ENCODE measurements around the gene OSBPL10. TPM values are rescaled to one million over a fixed set of nuclear protein-coding genes. Genes with fewer than 3 reads are reported as not detected.

Gene OSBPL10
- total RNA-seq, 1 donor from 2014 or later = 52.7 TPM

- no peak overlapping the region for H3K4me2 ChIP-seq (ENCODE audit: low read length)
- no peak overlapping the region for H3K4me3 ChIP-seq (ENCODE audit: insufficient read depth, low read depth, low read length)
- DNase-seq (ENCODE audit: low read depth) (no peak), FAIRE-seq (no peak)
- Mint-ChIP-seq H3K27me3 (ENCODE audit: low read depth, unreplicated experiment) (no peaks in the 10 kb centered on the region), H3K9me3 (ENCODE audit: unreplicated experiment) (peaks cover 3% of the 10 kb centered on the region), H3K4me1 (ENCODE audit: low read depth, unreplicated experiment) (peaks cover 6% of the 10 kb centered on the region), H3K4me3 (ENCODE audit: unreplicated experiment) (no peak overlapping the region), H3K36me3 (ENCODE audit: low read depth, unreplicated experiment) (peaks cover 31% of the 10 kb centered on the region), H3K27ac (ENCODE audit: unreplicated experiment) (no peak overlapping the region)
- no peak overlapping the region for H3K27ac ChIP-seq (ENCODE audit: low read depth, low read length)
- no peaks in the 10 kb centered on the region for H3K4me1 ChIP-seq (ENCODE audit: insufficient read depth, low read length)
- no peak overlapping the region for H2AFZ ChIP-seq (ENCODE audit: low read depth, low read length)
- no peaks in the 10 kb centered on the region for H3K79me2 ChIP-seq (ENCODE audit: insufficient read depth, low read length)
- no peak for TF ChIP-seq EZH2 (IDR thresholded peaks at IDR 0.05; ENCODE audit: insufficient read depth, low read length)
- TF ChIP-seq CTCF (IDR thresholded peaks at IDR 0.05; ENCODE audit: insufficient read depth, low read depth, low read length) = no peak
- H4K20me1 ChIP-seq (ENCODE audit: insufficient read depth, low read length) = no peaks in the 10 kb centered on the region
- no peaks in the 10 kb centered on the region for H3K27me3 ChIP-seq (ENCODE audit: insufficient read depth, low read length)
- H3K9me3 ChIP-seq (ENCODE audit: insufficient read depth, low read depth, low read length) = no peaks in the 10 kb centered on the region
- no peak overlapping the region for H3K9ac ChIP-seq (ENCODE audit: low read length)
- H3K36me3 ChIP-seq (ENCODE audit: insufficient read depth, low read length) = no peaks in the 10 kb centered on the region
Observed at GRCh38 chr3:31687020-31687802, 293.9 kb downstream of the OSBPL10 start.

DNA sequence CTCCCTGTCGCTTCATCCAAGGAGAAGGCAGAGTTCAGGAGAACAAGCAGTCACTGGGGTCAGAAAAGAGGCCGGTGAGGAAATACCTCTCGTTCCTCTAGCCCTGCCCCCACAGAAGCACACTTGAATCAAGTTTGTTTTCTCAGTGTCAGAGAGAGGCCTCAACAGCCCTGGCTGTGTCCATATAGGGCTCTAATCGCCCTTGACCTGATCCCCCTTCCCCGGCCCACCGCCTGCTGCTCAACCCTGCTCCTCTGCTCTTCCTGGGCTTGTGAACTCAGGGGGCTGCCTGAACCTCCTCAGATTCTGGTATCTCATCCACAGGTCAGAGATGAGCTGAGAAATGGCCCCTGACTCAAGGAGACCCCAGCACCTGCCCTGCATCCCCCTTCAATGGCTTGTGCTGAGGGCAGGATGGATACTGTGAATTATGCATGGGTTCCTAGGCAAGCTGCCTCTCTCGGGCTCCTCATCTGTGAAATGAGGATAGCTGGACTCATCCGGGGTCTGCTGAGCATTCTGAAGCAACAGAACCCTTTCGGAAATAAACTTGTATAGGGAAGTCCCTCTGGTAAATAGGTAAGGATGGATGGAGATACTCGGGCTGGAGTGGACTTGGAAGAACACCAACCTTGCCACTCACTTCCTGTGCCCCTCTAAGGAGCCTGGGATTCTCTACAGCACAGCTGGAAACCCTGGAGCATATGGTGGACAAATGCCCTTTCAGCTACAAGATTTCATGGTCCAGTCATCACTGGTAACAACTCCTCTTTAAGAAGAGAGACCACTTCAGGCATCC is 300.8 kb downstream of the OSBPL10 start:
- Histone ChIP-seq H3K9ac (ENCODE audit: low read length) (no peak overlapping the region), H3K9me3 (ENCODE audit: insufficient read depth, low read depth, low read length) (no peaks in the 10 kb centered on the region), H3K4me2 (ENCODE audit: low read length) (peak overlapping the region; percentile 9), H3K27me3 (ENCODE audit: insufficient read depth, low read length) (no peaks in the 10 kb centered on the region), H2AFZ (ENCODE audit: low read depth, low read length) (no peak overlapping the region), H4K20me1 (ENCODE audit: insufficient read depth, low read length) (no peaks in the 10 kb centered on the region), H3K36me3 (ENCODE audit: insufficient read depth, low read length) (no peaks in the 10 kb centered on the region), H3K4me1 (ENCODE audit: insufficient read depth, low read length) (peaks cover 3% of the 10 kb centered on the region), H3K4me3 (ENCODE audit: insufficient read depth, low read depth, low read length) (no peak overlapping the region), H3K79me2 (ENCODE audit: insufficient read depth, low read length) (no peaks in the 10 kb centered on the region), H3K27ac (ENCODE audit: low read depth, low read length) (no peak overlapping the region)
- no peak overlapping the region for H3K4me3 Mint-ChIP-seq (ENCODE audit: unreplicated experiment)
- peaks cover 27% of the 10 kb centered on the region for H3K4me1 Mint-ChIP-seq (ENCODE audit: low read depth, unreplicated experiment)
- H3K27me3 Mint-ChIP-seq (ENCODE audit: low read depth, unreplicated experiment) = no peaks in the 10 kb centered on the region
- DNase-seq (ENCODE audit: low read depth) = no peak
- no peak for FAIRE-seq
- no peaks in the 10 kb centered on the region for H3K9me3 Mint-ChIP-seq (ENCODE audit: unreplicated experiment)
- H3K27ac Mint-ChIP-seq (ENCODE audit: unreplicated experiment) = peak overlapping the region; percentile 60
- TF ChIP-seq EZH2 (IDR thresholded peaks at IDR 0.05; ENCODE audit: insufficient read depth, low read length) (no peak), CTCF (IDR thresholded peaks at IDR 0.05; ENCODE audit: insufficient read depth, low read depth, low read length) (no peak)
- H3K36me3 Mint-ChIP-seq (ENCODE audit: low read depth, unreplicated experiment) = peaks cover 18% of the 10 kb centered on the region

Measured in astrocyte (in vitro differentiated cells and primary cell).